Panc1 (cell line): Measurements from ENCODE around the gene ZRANB3.

ENCODE experiments used
- CTCF ChIP-seq: fragments of 450-650 bp; IDR thresholded peaks from 2 replicates; pipeline ENCODE4 v1.5.1; 2017; ENCODE audit warnings: mild to moderate bottlenecking
- POLR2AphosphoS5 ChIP-seq: IDR thresholded peaks from 2 replicates; pipeline ENCODE4 v1.6.1; 2012; ENCODE audit warnings: mild to moderate bottlenecking, low read depth, low read length, moderate library complexity
- REST ChIP-seq, 2 experiments: IDR thresholded peaks; 2 replicates each; pipeline ENCODE4 v1.6.1; 2011 to 2012; ENCODE audit warnings: low read depth in 2 of 2, control low read depth in 1 of 2, low read length in 1 of 2, mild to moderate bottlenecking in 1 of 2, moderate library complexity in 1 of 2; ENCODE audit not compliant: insufficient read depth in 1 of 2
- TCF7L2 ChIP-seq: IDR thresholded peaks from 2 replicates; pipeline ENCODE4 v1.6.1; 2011; ENCODE audit warnings: mild to moderate bottlenecking, low read depth, low read length, inconsistent platforms

DNA sequence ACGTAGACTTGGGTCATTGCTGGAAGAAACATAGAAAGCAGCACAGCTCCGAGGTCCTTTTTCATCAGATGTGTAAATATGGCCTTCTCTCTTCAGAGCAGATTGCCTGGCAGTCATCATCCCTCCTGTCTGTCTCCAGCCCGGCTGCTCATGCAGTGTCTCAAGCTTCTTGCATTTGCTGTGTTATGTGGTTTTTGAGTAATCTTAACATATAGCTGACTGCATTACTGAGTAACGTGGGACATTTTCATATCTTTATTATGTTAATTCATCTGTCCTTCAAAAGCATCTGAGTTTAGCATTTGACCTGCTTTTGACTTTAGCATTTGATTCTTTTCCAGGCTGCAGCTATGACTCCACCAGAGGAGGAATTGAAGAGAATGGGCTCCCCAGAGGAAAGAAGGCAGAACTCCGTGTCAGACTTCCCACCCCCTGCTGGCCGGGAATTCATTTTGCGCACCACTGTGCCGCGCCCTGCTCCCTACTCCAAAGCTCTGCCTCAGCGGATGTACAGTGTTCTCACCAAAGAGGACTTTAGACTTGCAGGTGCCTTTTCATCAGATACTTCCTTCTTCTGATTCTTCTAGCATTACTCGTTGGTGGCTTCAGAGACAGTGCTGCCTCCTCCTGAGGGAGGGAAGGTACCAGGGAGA is 362.7 kb downstream of the ZRANB3 start:
- TF ChIP-seq CTCF (0 out of 2 replicates have a peak, but pooled peaks have one; percentile 9), REST (IDR thresholded peaks at IDR 0.05; ENCODE audit: insufficient read depth in 1 of 2, low read depth in 2 of 2, low read length in 1 of 2) (no peak), TCF7L2 (no peak), POLR2AphosphoS5 (no peak)
